ENCODE results near the gene TTC16.
A peak's percentile ranks its signal among the peaks of the same experiment; 100 is the strongest.

TTC16 gene

DNA sequence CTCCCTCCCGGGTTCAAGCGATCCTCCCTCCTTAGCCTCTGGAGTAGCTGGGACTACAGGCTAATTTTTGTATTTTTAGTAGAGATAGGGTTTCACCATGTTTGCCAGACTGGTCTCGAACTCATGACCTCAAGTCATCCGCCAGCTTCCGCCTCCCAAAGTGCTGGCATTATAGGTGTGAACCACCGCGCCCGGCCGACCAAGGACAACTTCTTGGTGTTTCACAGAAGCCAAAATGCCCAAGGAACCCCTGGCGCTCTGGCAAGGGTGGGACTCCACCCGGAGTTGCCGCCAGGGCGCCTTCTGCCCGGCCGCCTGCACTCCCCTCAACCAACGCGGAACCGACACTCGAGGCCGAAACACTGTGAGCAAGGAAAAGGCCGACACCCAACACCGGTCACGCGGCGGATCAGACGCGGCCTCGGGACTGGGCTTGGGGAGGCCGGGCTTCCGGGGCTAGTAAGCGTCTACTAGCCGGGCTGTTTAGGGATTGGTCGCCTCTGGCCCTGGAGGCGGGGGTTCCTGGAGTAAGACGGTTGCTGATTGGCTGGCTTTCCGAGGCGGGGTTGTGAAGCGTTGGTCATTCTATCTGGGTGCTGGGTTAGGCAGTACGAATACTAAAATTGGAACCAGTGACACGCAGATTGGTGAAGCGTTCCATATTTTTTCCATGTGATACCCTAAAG is 16.8 kb upstream of the TTC16 start:
- no peak for DNase-seq

DNA sequence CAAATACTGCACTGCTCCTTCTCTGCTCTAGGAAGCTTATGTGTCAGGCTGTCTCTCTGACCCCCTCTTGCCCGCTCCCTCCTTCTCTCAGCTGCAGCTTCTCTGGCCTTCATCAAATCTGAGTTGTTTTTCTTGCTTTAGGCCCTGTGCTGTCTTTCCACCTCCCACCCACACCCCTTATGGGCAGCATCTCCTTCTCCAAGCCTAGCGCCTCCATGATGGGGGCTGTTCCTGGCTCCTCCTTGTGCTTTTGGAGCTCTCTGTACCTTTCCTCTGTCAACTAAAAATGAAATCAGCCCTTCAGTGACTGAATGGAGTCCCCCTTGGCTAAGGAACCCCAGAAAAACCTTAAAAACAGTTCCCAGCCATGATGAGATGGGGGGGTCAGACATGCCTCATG is 15.7 kb upstream of the TTC16 start:
- DNase-seq = no peak

GRCh38 chr9:127700594-127701255 is 15.2 kb upstream of the TTC16 start:
- DNase-seq = peak; percentile 49

GRCh38 chr9:127703289-127703946 is 12.5 kb upstream of the TTC16 start:
- DNase-seq = no peak

GRCh38 chr9:127705577-127706379 is 10.1 kb upstream of the TTC16 start:
- no peak for DNase-seq

- DNase-seq = no peak
Measured at GRCh38 chr9:127706836-127707241, 9.0 kb upstream of the TTC16 start, which contains the start of gene CFAP157. Gene CFAP157 (plus strand): TSS chr9:127706988. CDS start chr9:127707032, 44 bp downstream.

DNA sequence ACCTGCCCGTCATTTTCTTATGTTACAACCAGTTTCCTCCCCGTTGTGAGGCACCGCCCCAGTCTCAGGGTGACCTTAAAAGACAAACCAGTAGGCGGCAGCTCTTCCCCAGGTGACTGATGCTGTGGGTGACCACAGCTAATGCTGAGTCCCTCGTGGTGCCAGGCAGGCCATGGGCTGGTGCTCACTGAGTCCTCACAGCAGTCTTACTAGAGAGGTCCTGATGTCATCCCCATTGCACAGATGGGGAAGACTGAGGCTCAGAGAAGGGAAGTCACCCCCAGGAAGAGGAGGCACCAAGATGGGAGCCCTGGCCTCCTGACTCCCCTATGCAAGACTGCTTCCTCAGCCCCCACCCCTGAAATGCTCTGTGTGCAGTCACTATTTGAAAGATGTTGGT is 8.1 kb upstream of the TTC16 start:
- DNase-seq = no peak

GRCh38 chr9:127708952-127709587 is 6.8 kb upstream of the TTC16 start:
- DNase-seq = no peak

GRCh38 chr9:127710204-127710783 is 5.6 kb upstream of the TTC16 start:
- no peak for DNase-seq

- DNase-seq = no peak
Measured at GRCh38 chr9:127711226-127711701, 4.6 kb upstream of the TTC16 start.

GRCh38 chr9:127711831-127712274 is 4.0 kb upstream of the TTC16 start:
- no peak for DNase-seq

DNA sequence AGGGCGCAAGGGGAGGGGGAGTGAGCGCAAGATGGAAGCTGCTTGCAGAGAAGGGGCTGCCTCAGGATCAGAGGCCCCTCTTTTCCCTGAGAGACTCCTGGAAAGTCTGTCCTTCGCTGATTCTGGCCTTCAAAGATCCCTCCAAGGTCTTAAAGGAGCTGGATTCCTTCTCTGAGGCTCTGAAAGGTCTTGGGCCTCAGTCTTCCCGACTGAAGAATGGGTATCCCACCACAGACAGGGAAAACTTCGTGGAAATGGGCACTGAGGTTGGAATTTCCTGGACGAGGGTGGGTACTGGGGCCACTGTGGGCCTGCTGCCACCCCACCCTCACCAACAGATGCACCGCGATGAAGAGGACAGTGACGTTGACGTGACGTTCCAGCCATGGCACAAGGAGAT is 3.5 kb upstream of the TTC16 start:
- DNase-seq = no peak

DNA sequence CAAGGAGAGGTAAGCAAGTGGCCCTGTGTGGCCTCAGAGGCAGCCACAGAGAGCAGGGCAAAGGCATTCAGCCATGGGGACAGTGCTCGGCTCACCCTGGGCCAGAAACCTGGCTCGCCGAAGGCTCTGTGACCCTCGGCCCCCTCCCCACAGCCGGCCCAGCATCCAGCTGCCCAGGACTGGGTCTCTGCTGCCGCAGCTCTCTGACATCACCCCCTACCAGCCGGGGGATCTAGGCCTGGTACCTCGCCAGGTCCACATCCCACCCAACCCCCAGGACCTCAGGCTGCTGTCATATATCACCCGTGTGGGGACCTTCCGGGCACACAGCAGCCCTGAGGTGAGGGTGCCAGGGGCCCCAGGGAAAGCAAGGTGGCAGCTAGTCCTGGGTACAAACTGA is 3.0 kb upstream of the TTC16 start:
- no peak for DNase-seq

GRCh38 chr9:127714020-127714750 is 1.7 kb upstream of the TTC16 start:
- DNase-seq = no peak

GRCh38 chr9:127714951-127715469 is 869 bp upstream of the TTC16 start:
- no peak for DNase-seq

DNA sequence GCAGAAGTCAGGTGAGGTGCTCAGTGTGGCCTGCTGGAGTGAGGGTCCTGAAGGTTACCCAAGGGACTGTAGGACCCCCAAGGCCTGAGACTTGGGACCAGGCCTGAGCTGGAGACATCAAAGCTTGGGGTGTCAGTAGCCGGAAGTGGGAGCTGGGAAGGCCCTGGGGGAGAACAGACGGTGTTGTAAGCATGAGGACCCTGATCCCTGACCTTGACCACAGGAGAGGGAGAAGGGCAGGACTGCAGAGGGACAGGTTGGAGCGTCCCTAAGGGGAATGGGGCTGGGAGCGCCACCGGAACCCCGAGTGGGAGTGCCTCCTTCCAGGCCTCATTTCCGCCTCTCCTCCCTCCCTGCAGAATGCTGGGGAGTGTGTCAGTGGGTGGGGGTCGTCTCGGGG is 533 bp downstream of the TTC16 start:
- DNase-seq = no peak

GRCh38 chr9:127717766-127718165 is 1.9 kb downstream of the TTC16 start:
- DNase-seq = no peak

DNA sequence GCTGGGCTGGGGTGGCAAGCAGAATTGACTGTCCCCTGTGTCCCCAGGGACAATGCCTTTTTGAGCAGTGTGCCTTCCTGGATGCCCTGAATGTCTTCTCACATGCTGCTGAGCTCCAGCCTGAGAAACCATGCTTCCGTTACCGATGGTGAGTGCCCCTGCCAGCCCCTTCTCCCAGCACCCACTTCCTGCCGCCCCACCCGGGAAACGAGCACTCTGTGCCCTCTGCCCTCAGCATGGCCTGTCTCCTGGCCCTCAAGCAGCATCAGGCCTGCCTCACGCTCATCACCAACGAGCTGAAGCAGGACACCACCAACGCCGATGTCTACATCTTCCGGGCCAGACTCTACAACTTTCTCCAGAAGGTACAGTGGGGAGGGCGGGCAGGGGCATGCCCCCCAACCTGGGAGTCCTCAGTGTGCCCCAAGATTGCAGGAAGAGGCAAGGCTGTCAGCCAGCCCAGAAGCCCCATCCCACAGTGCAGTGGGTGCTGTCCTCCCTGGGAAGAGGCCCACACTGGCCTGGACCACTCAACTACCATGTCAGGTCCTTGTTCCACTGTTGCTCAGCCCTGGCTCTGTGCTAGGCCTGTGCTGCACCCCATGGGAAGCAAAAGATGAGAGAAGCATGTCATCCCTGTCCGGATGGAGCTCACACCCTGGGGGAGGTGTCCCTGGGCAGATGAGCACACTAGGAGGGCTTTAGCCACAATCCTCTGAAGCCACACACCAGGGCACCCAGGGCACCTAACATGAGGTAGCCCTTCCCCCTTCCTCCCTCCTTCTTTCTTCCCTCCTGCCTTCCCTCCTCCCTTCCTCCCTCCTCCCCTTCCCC is 4.4 kb downstream of the TTC16 start:
- no peak for DNase-seq

- no peak for DNase-seq
Measured at GRCh38 chr9:127720865-127721227, 5.0 kb downstream of the TTC16 start.

DNA sequence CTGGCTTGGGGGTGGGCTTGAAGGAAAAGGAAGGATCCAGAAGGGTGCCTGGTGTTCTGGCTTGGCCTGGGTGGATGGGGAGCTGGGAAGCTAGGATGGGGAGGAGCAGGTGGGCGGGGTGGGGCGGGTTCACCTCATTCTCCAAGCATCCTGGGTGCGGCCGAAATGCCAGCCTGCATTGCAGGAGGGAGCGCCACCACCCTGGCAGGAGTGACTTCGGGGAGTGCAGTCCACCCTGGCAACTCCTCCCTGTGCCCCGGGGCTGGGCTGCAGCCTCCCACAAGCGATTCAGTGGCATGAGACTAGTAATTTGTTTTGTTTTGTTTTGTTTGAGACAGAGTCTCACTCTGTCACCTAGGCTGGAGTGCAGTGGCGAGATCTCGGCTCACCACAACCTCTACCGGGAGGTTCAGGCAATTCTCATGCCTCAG is 5.5 kb downstream of the TTC16 start:
- DNase-seq = no peak

Data from DMS79 treated with DMSO at 0.1 percent for 48 hours (cell line).